Measurements from ENCODE around the gene EMP1. TPM values are rescaled to one million over a fixed set of nuclear protein-coding genes. Genes with fewer than 3 reads are reported as not detected.
A peak's percentile ranks its signal among the peaks of the same experiment; 100 is the strongest.

Gene EMP1
- total and polyA plus RNA-seq, 3 experiments from 2014 or later: 0.35 to 12.9 (median 9.6) TPM

DNA sequence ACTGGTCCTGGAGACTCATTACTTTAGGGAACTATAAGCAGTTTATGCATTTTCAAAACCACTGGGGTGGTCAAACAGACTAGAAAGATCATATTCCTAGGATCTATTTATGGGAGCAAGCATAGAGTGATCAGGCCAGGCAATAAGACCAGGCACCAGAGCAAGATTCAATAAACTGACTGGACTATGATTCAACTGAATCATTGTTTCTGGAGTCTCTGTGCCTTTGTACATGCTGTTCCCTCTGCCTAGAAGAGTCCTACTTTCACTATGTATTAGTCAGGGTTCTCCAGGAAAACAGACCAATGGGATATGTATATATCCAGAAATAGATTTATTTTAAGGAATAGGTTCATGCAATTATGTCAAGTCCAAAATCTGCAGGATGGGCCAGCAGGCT lies 55.5 kb downstream of the EMP1 start:
- no peak overlapping the region for H3K4me3 ChIP-seq (ENCODE audit: low read length)
- peaks cover 1 to 36% of the 10 kb centered on the region in 2 donors for H3K27me3 Mint-ChIP-seq
- no peak for DNase-seq
- H3K9me3 Mint-ChIP-seq: no peaks in the 10 kb centered on the region
- H3K4me3 Mint-ChIP-seq: no peak overlapping the region
- POLR2A ChIA-PET: no interaction called here
- H3K36me3 Mint-ChIP-seq: no peaks in the 10 kb centered on the region
- no peaks in the 10 kb centered on the region for H3K27me3 ChIP-seq (ENCODE audit: insufficient read depth, low read length, poor library complexity, severe bottlenecking)
- no peaks in the 10 kb centered on the region for H3K9me3 ChIP-seq (ENCODE audit: low read length)
- peaks cover 4 to 5% (median 4%) of the 10 kb centered on the region in 3 donors for H3K4me1 Mint-ChIP-seq
- H3K27ac Mint-ChIP-seq: no peak overlapping the region
- CTCF ChIA-PET: interaction anchor here (1.2 kb wide), 1 partner anchor 39 kb away, joined by 3 read pairs; no protein-coding TSS in a partner anchor
- H3K4me1 ChIP-seq (ENCODE audit: insufficient read depth, low read length): peaks cover 6% of the 10 kb centered on the region
- H3K27ac ChIP-seq (ENCODE audit: low read depth, low read length): no peak overlapping the region
- no peaks in the 10 kb centered on the region for H3K36me3 ChIP-seq (ENCODE audit: insufficient read depth, low read length)

GRCh38 chr12:13252616-13253015 lies 56.1 kb downstream of the EMP1 start:
- H3K27ac ChIP-seq (ENCODE audit: low read depth, low read length): no peak overlapping the region
- ChIA-PET CTCF (interaction anchor here (1.2 kb wide), 1 partner anchor 39 kb away, joined by 3 read pairs; no protein-coding TSS in a partner anchor), POLR2A (no interaction called here)
- H3K36me3 ChIP-seq (ENCODE audit: insufficient read depth, low read length): no peaks in the 10 kb centered on the region
- no peak for DNase-seq
- no peaks in the 10 kb centered on the region for H3K36me3 Mint-ChIP-seq
- H3K27me3 ChIP-seq (ENCODE audit: insufficient read depth, low read length, poor library complexity, severe bottlenecking): no peaks in the 10 kb centered on the region
- no peaks in the 10 kb centered on the region for H3K9me3 ChIP-seq (ENCODE audit: low read length)
- peaks cover 1 to 32% of the 10 kb centered on the region in 2 donors for H3K27me3 Mint-ChIP-seq
- no peak overlapping the region for H3K4me3 Mint-ChIP-seq
- no peaks in the 10 kb centered on the region for H3K9me3 Mint-ChIP-seq
- no peak overlapping the region for H3K27ac Mint-ChIP-seq
- H3K4me3 ChIP-seq (ENCODE audit: low read length): no peak overlapping the region
- H3K4me1 Mint-ChIP-seq: peaks cover 4 to 5% (median 4%) of the 10 kb centered on the region in 3 donors
- H3K4me1 ChIP-seq (ENCODE audit: insufficient read depth, low read length): peaks cover 6% of the 10 kb centered on the region

GRCh38 chr12:13253966-13254760 lies 57.6 kb downstream of the EMP1 start:
- POLR2A ChIA-PET: no interaction called here
- Histone ChIP-seq H3K27me3 (ENCODE audit: insufficient read depth, low read length, poor library complexity, severe bottlenecking) (no peaks in the 10 kb centered on the region), H3K4me1 (ENCODE audit: insufficient read depth, low read length) (peaks cover 6% of the 10 kb centered on the region), H3K36me3 (ENCODE audit: insufficient read depth, low read length) (no peaks in the 10 kb centered on the region), H3K9me3 (ENCODE audit: low read length) (no peaks in the 10 kb centered on the region), H3K27ac (ENCODE audit: low read depth, low read length) (no peak overlapping the region), H3K4me3 (ENCODE audit: low read length) (no peak overlapping the region)
- no peaks in the 10 kb centered on the region for H3K36me3 Mint-ChIP-seq
- DNase-seq: no peak
- H3K27me3 Mint-ChIP-seq: peaks cover 1 to 27% of the 10 kb centered on the region in 2 donors
- CTCF ChIA-PET: interaction anchor here (1.3 to 3.8 kb wide), 3 partner anchors 8 to 465 kb away, joined by 4 to 11 read pairs (median 7); no protein-coding TSS in a partner anchor
- H3K9me3 Mint-ChIP-seq: no peaks in the 10 kb centered on the region
- H3K27ac Mint-ChIP-seq: no peak overlapping the region
- H3K4me3 Mint-ChIP-seq: no peak overlapping the region
- H3K4me1 Mint-ChIP-seq: peaks cover 4 to 5% (median 4%) of the 10 kb centered on the region in 3 donors

- H3K36me3 Mint-ChIP-seq: no peaks in the 10 kb centered on the region
- Histone ChIP-seq H3K4me3 (ENCODE audit: low read length) (no peak overlapping the region), H3K4me1 (ENCODE audit: insufficient read depth, low read length) (peaks cover 6% of the 10 kb centered on the region), H3K36me3 (ENCODE audit: insufficient read depth, low read length) (no peaks in the 10 kb centered on the region), H3K27me3 (ENCODE audit: insufficient read depth, low read length, poor library complexity, severe bottlenecking) (no peaks in the 10 kb centered on the region), H3K9me3 (ENCODE audit: low read length) (no peaks in the 10 kb centered on the region), H3K27ac (ENCODE audit: low read depth, low read length) (no peak overlapping the region)
- peaks cover 4 to 5% (median 4%) of the 10 kb centered on the region in 3 donors for H3K4me1 Mint-ChIP-seq
- H3K9me3 Mint-ChIP-seq: no peaks in the 10 kb centered on the region
- H3K27ac Mint-ChIP-seq: no peak overlapping the region
- CTCF ChIA-PET: interaction anchor here (0.7 to 3.8 kb wide), 19 partner anchors 8 to 467 kb away, joined by 3 to 11 read pairs (median 4); partner anchors contain the start of gene DDX47
- POLR2A ChIA-PET: no interaction called here
- DNase-seq: peak; percentile 46 to 75 (median 49)
- no peak overlapping the region for H3K4me3 Mint-ChIP-seq
- peaks cover 1 to 20% of the 10 kb centered on the region in 2 donors for H3K27me3 Mint-ChIP-seq
These were observed 59.5 kb downstream of the EMP1 start for GRCh38 chr12:13255792-13256691.

DNA sequence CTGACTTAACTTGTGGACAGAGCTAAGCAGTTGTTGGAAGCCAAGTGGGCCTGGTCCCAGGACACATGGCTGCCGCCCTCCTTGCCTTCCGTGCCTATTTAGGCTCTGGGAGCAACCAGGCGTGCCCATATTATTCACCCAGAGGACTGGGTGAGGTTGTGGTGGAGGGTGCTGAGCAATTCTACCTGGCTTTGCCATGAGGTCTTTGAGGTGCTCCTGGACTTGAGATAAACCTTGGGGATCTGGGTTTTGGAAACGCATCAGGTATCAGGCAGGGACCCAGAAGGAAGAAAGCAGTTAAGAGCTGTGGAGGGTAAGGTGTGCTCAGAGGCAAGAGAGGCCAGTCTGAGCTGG lies 60.1 kb downstream of the EMP1 start:
- H3K27me3 ChIP-seq (ENCODE audit: insufficient read depth, low read length, poor library complexity, severe bottlenecking): no peaks in the 10 kb centered on the region

GRCh38 chr12:13257356-13257875 lies 60.9 kb downstream of the EMP1 start:
- POLR2A ChIA-PET: no interaction called here
- no peaks in the 10 kb centered on the region for H3K9me3 ChIP-seq (ENCODE audit: low read length)
- CTCF ChIA-PET: no interaction called here
- H3K4me3 ChIP-seq (ENCODE audit: low read length): no peak overlapping the region
- Mint-ChIP-seq H3K4me3 (no peak overlapping the region), H3K4me1 (peaks cover 4 to 5% (median 4%) of the 10 kb centered on the region in 3 donors), H3K27ac (no peak overlapping the region), H3K27me3 (peaks cover 1 to 10% of the 10 kb centered on the region in 2 donors), H3K36me3 (no peaks in the 10 kb centered on the region), H3K9me3 (no peaks in the 10 kb centered on the region)
- H3K27ac ChIP-seq (ENCODE audit: low read depth, low read length): no peak overlapping the region
- H3K4me1 ChIP-seq (ENCODE audit: insufficient read depth, low read length): peaks cover 6% of the 10 kb centered on the region
- no peaks in the 10 kb centered on the region for H3K36me3 ChIP-seq (ENCODE audit: insufficient read depth, low read length)
- H3K27me3 ChIP-seq (ENCODE audit: insufficient read depth, low read length, poor library complexity, severe bottlenecking): no peaks in the 10 kb centered on the region
- no peak for DNase-seq

More for the DNA sequence above, 60.1 kb downstream of the EMP1 start:
- H3K9me3 Mint-ChIP-seq: no peaks in the 10 kb centered on the region
- Histone ChIP-seq H3K9me3 (ENCODE audit: low read length) (no peaks in the 10 kb centered on the region), H3K36me3 (ENCODE audit: insufficient read depth, low read length) (no peaks in the 10 kb centered on the region), H3K4me3 (ENCODE audit: low read length) (no peak overlapping the region), H3K4me1 (ENCODE audit: insufficient read depth, low read length) (peaks cover 6% of the 10 kb centered on the region), H3K27ac (ENCODE audit: low read depth, low read length) (no peak overlapping the region)
- no peak overlapping the region for H3K4me3 Mint-ChIP-seq
- no peak overlapping the region for H3K27ac Mint-ChIP-seq
- H3K4me1 Mint-ChIP-seq: peaks cover 4 to 5% (median 4%) of the 10 kb centered on the region in 3 donors
- no peaks in the 10 kb centered on the region for H3K36me3 Mint-ChIP-seq
- POLR2A ChIA-PET: no interaction called here
- peaks cover 1 to 16% of the 10 kb centered on the region in 2 donors for H3K27me3 Mint-ChIP-seq
- CTCF ChIA-PET: interaction anchor here (1.2 to 3.8 kb wide), 7 partner anchors 11 to 340 kb away, joined by 3 to 11 read pairs (median 6); no protein-coding TSS in a partner anchor
- no peak for DNase-seq

DNA sequence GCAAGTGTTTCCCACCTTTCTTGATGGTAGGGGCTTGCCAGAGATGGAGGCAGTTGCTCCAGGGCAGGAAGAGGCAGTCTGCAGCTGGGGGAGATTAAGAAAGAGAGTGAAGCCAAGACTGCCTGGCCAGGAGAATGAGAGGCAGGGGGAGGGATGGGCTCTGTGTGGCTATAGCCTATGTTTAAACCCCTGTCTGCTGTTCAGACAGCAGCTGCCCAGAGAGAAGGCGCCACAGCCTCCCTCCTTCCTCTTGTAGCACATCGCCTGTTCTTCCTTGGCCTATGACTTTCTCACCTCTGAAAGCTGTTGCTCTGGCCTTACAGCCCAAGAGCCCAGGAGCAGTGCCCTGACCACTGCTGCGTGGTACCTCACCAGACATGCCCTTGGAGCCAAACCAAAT lies 61.7 kb downstream of the EMP1 start:
- Histone ChIP-seq H3K27me3 (ENCODE audit: insufficient read depth, low read length, poor library complexity, severe bottlenecking) (no peaks in the 10 kb centered on the region), H3K4me1 (ENCODE audit: insufficient read depth, low read length) (peaks cover 6% of the 10 kb centered on the region), H3K27ac (ENCODE audit: low read depth, low read length) (no peak overlapping the region), H3K4me3 (ENCODE audit: low read length) (no peak overlapping the region), H3K36me3 (ENCODE audit: insufficient read depth, low read length) (no peaks in the 10 kb centered on the region), H3K9me3 (ENCODE audit: low read length) (no peaks in the 10 kb centered on the region)
- H3K27me3 Mint-ChIP-seq: peaks cover 1 to 12% of the 10 kb centered on the region in 2 donors
- no peak for DNase-seq
- no peaks in the 10 kb centered on the region for H3K36me3 Mint-ChIP-seq
- no peak overlapping the region for H3K4me3 Mint-ChIP-seq
- H3K9me3 Mint-ChIP-seq: no peaks in the 10 kb centered on the region
- no peak overlapping the region for H3K27ac Mint-ChIP-seq
- ChIA-PET POLR2A (no interaction called here), CTCF (no interaction called here)
- H3K4me1 Mint-ChIP-seq: peaks cover 4 to 5% (median 4%) of the 10 kb centered on the region in 3 donors

Data from CD8-positive, alpha-beta memory T cell (primary cell).